Measurements from ENCODE around the gene TMEM8B. TPM values are rescaled to one million over a fixed set of nuclear protein-coding genes. Genes with fewer than 3 reads are reported as not detected.

TMEM8B gene
- polyA plus RNA-seq, 1 experiment, result 5.6 TPM

DNA sequence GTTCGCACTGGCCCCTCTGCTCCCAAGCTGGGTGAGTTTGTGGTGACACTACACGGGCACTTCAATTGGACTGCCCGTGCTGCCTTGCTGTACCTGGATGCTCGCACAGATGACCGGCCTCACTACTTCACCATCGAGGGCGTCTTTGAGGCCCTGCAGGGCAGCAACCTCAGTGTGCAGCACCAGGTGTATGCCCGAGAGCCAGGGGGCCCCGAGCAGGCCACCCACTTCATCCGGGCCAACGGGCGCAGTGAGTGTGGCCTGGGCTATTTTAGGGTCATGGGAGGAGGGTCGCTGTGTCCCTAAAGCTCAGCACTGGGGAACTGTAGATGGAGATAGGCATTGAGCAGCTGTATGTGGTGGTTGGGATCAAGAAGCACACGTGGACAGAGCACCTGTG lies 36.2 kb upstream of the TMEM8B start:
- TF ChIP-seq, protein P1, sequence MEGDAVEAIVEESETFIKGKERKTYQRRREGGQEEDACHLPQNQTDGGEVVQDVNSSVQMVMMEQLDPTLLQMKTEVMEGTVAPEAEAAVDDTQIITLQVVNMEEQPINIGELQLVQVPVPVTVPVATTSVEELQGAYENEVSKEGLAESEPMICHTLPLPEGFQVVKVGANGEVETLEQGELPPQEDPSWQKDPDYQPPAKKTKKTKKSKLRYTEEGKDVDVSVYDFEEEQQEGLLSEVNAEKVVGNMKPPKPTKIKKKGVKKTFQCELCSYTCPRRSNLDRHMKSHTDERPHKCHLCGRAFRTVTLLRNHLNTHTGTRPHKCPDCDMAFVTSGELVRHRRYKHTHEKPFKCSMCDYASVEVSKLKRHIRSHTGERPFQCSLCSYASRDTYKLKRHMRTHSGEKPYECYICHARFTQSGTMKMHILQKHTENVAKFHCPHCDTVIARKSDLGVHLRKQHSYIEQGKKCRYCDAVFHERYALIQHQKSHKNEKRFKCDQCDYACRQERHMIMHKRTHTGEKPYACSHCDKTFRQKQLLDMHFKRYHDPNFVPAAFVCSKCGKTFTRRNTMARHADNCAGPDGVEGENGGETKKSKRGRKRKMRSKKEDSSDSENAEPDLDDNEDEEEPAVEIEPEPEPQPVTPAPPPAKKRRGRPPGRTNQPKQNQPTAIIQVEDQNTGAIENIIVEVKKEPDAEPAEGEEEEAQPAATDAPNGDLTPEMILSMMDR (IDR thresholded peaks at IDR 0.05; ENCODE audit: insufficient read depth, low read depth, low read length), result no peak
- no peaks in the 10 kb centered on the region for H3K27me3 ChIP-seq (ENCODE audit: control insufficient read depth, insufficient read depth, low read length)
- ChIA-PET POLR2A (no interaction called here), CTCF (interaction anchor here (0.6 to 2.8 kb wide), 8 partner anchors 20 to 397 kb away, joined by 3 to 20 read pairs (median 4); partner anchors contain the start of genes HINT2 and SPAG8)
- H3K4me3 ChIP-seq (ENCODE audit: low read depth, low read length), result peak overlapping the region; percentile 61
- DNase-seq (ENCODE audit: low read depth), result no peak
- no peaks in the 10 kb centered on the region; the same call in 1 of the 2 replicates for H3K36me3 ChIP-seq (ENCODE audit: control insufficient read depth, insufficient read depth, low read length)

DNA sequence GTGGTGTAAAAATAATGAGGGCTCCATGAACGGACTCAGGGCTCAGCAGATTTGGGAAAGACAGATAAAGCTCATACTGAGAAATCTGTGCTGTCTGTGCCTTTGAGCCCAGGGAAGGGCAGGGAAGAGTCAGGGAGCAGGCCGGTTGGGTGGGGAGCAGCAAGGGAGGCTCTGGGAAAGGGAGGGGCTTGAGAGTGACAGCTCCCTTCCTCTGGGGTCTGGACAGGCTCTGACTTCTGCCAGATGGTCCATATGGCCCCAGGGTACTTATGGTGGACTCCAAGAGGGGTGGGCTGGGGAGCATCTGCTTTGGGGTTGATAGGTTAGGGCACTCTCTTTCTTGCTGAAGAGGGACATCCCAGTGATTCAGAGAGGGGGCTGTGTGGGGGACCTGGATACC lies 35.6 kb upstream of the TMEM8B start:
- no peak for DNase-seq (ENCODE audit: low read depth)
- CTCF ChIA-PET, result interaction anchor here (0.6 to 2.8 kb wide), 8 partner anchors 19 to 152 kb away, joined by 3 to 20 read pairs (median 4); partner anchors contain the start of genes HINT2 and SPAG8
- H3K36me3 ChIP-seq (ENCODE audit: control insufficient read depth, insufficient read depth, low read length), result no peaks in the 10 kb centered on the region; the same call in 1 of the 2 replicates
- POLR2A ChIA-PET, result no interaction called here
- TF ChIP-seq, protein P1 (IDR thresholded peaks at IDR 0.05; ENCODE audit: insufficient read depth, low read depth, low read length), result no peak
- H3K4me3 ChIP-seq (ENCODE audit: low read depth, low read length), result peak overlapping the region; percentile 61
- no peaks in the 10 kb centered on the region for H3K27me3 ChIP-seq (ENCODE audit: control insufficient read depth, insufficient read depth, low read length)

DNA sequence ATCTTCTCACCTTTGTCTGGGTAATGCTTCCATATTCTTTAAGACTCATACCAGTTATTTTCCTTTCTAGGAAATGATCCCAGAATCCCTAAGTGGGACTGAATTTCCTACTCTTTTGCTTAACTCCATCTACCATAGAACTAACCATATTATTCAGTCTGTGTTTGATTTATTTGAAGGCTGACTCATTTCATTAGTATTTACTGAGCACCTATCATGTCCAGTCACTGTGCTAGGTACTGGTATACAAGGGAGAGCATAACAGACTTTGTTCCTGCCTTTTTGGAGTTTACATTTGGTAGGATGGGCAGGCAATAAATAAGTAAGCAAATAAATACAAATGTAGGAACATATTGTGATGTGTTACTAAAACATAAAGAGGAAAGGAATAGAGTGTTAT lies 33.3 kb upstream of the TMEM8B start:
- Histone ChIP-seq H3K4me3 (ENCODE audit: low read depth, low read length) (no peak overlapping the region), H3K36me3 (ENCODE audit: control insufficient read depth, insufficient read depth, low read length) (peaks cover 4% of the 10 kb centered on the region), H3K27me3 (ENCODE audit: control insufficient read depth, insufficient read depth, low read length) (no peaks in the 10 kb centered on the region)
- no peak for DNase-seq (ENCODE audit: low read depth)
- TF ChIP-seq, protein P1 (IDR thresholded peaks at IDR 0.05; ENCODE audit: insufficient read depth, low read depth, low read length), result no peak
- POLR2A ChIA-PET, result no interaction called here
- CTCF ChIA-PET, result interaction anchor here (1.9 to 2.9 kb wide), 2 partner anchors 18 to 30 kb away, joined by 7 to 9 read pairs; partner anchors contain the start of gene HINT2

DNA sequence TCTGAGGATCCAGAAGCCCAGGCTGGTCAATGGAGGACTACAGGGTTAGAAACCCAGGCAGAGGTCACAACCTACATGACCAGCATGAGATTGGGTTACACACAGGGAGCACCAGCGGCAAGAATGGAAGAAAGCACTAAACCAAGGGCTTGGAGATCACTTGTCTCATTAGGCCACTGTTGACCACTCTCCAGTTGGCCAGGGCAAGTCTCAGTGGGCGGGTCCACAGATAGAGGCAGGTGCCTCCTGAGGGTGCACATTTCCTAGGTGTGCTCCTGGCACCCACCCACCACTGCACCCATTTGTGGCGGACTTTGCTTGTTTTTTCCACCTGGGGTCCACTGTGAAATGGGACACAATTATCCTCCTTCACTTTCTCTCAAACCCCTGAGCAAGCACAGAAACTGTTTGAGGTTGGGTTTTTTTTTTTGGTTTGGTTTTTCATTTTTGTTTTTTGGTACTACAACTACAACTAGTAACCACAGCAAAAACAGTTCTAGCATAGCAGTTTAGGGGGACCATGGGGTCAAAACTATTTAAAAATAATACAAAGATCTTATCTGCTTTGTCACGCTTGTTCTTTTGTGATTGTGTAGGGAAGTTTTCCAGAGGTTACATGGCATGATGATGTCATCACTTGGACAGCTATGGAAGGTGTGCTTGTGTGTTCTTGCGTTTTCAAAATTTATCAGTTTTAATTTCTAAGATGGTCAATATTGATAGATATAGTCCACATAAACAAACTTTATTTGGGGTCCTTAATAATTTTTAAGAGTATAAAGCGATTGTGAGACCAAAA lies 31.5 kb upstream of the TMEM8B start:
- no peak for DNase-seq (ENCODE audit: low read depth)
- no peaks in the 10 kb centered on the region for H3K27me3 ChIP-seq (ENCODE audit: control insufficient read depth, insufficient read depth, low read length)
- peaks cover 9% of the 10 kb centered on the region for H3K36me3 ChIP-seq (ENCODE audit: control insufficient read depth, insufficient read depth, low read length)
- TF ChIP-seq, protein P1 (IDR thresholded peaks at IDR 0.05; ENCODE audit: insufficient read depth, low read depth, low read length), result no peak
- ChIA-PET POLR2A (no interaction called here), CTCF (interaction anchor here (1.7 to 5.4 kb wide), 4 partner anchors 16 to 106 kb away, joined by 4 to 22 read pairs (median 8); partner anchors contain the start of genes HINT2 and SPAG8)
- no peak overlapping the region for H3K4me3 ChIP-seq (ENCODE audit: low read depth, low read length)

DNA sequence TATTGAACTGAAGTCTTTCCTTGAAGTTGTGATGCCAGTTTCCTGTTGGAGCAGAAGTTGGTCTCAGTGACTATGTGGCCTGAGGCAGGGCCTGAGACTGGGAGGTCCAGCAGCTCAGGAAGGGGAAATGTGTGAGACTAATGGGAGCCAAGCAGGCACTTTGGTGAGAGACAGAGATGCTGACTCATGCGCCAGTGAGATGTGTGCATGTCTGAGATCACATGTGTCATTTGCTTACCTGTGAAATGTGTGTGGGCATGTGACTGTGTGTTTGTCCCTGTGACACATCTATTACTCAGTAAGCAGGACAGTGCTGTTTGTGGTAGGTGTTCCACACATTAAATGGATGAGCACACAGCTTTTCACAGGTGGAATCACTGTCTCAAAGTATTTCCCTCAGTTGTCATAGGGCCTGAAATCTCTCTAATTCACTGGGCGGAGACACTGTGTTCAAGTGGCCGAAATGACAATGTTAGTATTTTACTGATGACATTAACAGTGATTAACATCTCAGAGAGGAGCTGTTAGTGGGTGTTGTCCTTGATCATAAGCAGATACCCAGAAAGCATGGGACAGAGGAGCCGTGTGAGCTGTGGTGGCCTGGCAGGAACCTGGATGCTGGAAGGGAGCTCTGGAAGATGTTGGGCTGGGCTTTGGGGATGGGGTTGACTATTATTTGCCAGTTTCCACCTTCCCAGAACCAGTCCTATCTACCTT lies 30.2 kb upstream of the TMEM8B start:
- CTCF ChIA-PET, result interaction anchor here (1.0 to 5.4 kb wide), 4 partner anchors 9 to 104 kb away, joined by 3 to 22 read pairs (median 5); partner anchors contain the start of genes HINT2 and SPAG8
- peaks cover 9% of the 10 kb centered on the region for H3K36me3 ChIP-seq (ENCODE audit: control insufficient read depth, insufficient read depth, low read length)
- TF ChIP-seq, protein P1 (IDR thresholded peaks at IDR 0.05; ENCODE audit: insufficient read depth, low read depth, low read length), result no peak
- H3K4me3 ChIP-seq (ENCODE audit: low read depth, low read length), result no peak overlapping the region
- DNase-seq (ENCODE audit: low read depth), result peak; percentile 26
- POLR2A ChIA-PET, result interaction anchor here (0.5 kb wide), 2 partner anchors 11 to 306 kb away, joined by 6 to 14 read pairs; no protein-coding TSS in a partner anchor
- H3K27me3 ChIP-seq (ENCODE audit: control insufficient read depth, insufficient read depth, low read length), result no peaks in the 10 kb centered on the region

Measured in BJ (cell line).